ENCODE measurements around the gene NUDT13. TPM values are rescaled to one million over a fixed set of nuclear protein-coding genes. Genes with fewer than 3 reads are reported as not detected.
"Not testable (repeated sequence)": the region's sequence is repeated elsewhere in the genome, so short reads cannot be mapped to it uniquely, and the experiment has no call there.

NUDT13 gene
- total RNA-seq, 2 donors from 2014 or later = 0.97 to 1.6 TPM

DNA sequence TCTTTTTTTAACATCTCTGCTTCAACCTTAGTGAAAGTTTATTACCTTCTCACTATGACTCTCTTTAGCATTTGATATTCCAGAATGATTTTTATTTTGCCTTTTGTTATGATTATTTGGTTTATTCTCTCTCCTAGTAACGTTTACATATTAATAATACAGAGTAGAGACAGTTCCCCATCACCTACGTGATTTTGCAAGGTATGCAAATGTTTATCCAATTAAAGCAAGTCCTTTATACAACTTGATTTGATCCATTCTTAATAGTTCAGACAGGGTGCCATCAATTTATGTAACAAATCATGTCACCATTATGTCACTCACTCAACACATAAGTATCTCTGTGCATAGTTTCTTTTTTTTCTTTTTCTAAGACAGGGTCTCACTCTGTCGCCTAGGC is 31.3 kb downstream of the NUDT13 start:
- H3K27ac ChIP-seq = no peak overlapping the region
- 87% methylated on average over 3 of the region's 3 CpGs for WGBS
- TF ChIP-seq POLR2A (IDR thresholded peaks at IDR 0.05) = no peak
- TF ChIP-seq POLR2AphosphoS5 (IDR thresholded peaks at IDR 0.05) = no peak
- TF ChIP-seq, protein P1, sequence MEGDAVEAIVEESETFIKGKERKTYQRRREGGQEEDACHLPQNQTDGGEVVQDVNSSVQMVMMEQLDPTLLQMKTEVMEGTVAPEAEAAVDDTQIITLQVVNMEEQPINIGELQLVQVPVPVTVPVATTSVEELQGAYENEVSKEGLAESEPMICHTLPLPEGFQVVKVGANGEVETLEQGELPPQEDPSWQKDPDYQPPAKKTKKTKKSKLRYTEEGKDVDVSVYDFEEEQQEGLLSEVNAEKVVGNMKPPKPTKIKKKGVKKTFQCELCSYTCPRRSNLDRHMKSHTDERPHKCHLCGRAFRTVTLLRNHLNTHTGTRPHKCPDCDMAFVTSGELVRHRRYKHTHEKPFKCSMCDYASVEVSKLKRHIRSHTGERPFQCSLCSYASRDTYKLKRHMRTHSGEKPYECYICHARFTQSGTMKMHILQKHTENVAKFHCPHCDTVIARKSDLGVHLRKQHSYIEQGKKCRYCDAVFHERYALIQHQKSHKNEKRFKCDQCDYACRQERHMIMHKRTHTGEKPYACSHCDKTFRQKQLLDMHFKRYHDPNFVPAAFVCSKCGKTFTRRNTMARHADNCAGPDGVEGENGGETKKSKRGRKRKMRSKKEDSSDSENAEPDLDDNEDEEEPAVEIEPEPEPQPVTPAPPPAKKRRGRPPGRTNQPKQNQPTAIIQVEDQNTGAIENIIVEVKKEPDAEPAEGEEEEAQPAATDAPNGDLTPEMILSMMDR (IDR thresholded peaks at IDR 0.05) = no peak
- H3K27me3 ChIP-seq (replicated peaks; ENCODE audit: insufficient read depth) = no peaks in the 10 kb centered on the region
- intact Hi-C loops (cut with DNase I) = no loop called here
- peaks cover 0 to 3% of the 10 kb centered on the region in 2 donors for H3K36me3 ChIP-seq
- H3K4me1 ChIP-seq (replicated peaks) = no peaks in the 10 kb centered on the region
- H3K4me3 ChIP-seq = no peak overlapping the region
- DNase-seq (ENCODE audit: low spot score) = no peak
- H3K9me3 ChIP-seq = no peaks in the 10 kb centered on the region

DNA sequence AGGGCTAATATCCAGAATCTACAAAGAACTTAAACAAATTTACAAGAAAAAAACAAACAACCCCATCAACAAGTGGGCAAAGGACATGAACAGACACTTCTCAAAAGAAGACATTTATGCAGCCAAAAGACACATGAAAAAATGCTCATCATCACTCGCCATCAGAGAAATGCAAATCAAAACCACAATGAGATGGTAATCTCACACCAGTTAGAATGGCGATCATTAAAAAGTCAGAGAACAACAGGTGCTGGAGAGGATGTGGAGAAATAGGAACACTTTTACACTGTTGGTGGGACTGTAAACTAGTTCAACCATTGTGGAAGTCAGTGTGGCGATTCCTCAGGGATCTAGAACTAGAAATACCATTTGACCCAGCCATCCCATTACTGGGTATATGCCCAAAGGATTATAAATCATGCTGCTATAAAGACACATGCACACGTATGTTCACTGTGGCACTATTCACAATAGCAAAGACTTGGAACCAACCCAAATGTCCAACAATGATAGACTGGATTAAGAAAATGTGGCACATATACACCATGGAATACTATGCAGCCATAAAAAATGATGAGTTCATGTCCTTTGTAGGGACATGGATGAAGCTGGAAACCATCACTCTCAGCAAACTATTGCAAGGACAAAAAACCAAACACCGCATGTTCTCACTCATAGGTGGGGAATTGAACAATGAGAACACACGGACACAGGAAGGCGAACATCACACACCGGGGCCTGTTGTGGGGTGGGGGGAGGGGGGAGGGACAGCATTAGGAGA is 40.6 kb downstream of the NUDT13 start:
- intact Hi-C loops (cut with DNase I); H3K27ac ChIP-seq; H3K4me1 ChIP-seq (replicated peaks); DNase-seq (ENCODE audit: low spot score); H3K27me3 ChIP-seq (replicated peaks; ENCODE audit: insufficient read depth); H3K9me3 ChIP-seq; H3K4me3 ChIP-seq; H3K36me3 ChIP-seq: not testable (repeated sequence)
- 97% methylated on average over 8 of the region's 8 CpGs for WGBS

DNA sequence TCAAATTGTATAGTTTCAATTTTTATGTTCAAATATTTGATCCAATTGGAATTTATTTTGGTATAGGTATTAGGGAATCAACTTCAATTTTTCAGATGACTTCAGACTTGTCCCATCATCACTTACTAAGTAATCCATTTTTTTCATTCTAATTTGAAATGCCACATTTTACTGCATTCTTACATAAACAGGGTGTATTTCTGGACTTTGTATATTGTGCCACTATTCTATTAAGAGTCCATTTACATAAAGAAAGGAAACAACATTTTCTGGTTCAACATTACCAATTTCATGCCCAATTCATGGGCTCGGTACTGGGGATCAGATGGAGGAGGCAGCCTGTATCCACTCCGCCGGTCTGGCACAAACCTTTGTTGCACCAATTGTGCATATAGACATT is 41.8 kb downstream of the NUDT13 start:
- Histone ChIP-seq H3K27me3 (replicated peaks; ENCODE audit: insufficient read depth) (no peaks in the 10 kb centered on the region), H3K36me3 (peaks cover 0 to 6% of the 10 kb centered on the region in 2 donors), H3K4me3 (no peak overlapping the region), H3K27ac (no peak overlapping the region), H3K9me3 (no peaks in the 10 kb centered on the region), H3K4me1 (replicated peaks) (no peaks in the 10 kb centered on the region)
- intact Hi-C loops (cut with DNase I) = no loop called here
- WGBS = 100% methylated on average over 3 of the region's 3 CpGs
- TF ChIP-seq POLR2AphosphoS5 (IDR thresholded peaks at IDR 0.05) (no peak), POLR2A (IDR thresholded peaks at IDR 0.05) (no peak)
- TF ChIP-seq, protein P1 (IDR thresholded peaks at IDR 0.05) = no peak
- DNase-seq (ENCODE audit: low spot score) = no peak

DNA sequence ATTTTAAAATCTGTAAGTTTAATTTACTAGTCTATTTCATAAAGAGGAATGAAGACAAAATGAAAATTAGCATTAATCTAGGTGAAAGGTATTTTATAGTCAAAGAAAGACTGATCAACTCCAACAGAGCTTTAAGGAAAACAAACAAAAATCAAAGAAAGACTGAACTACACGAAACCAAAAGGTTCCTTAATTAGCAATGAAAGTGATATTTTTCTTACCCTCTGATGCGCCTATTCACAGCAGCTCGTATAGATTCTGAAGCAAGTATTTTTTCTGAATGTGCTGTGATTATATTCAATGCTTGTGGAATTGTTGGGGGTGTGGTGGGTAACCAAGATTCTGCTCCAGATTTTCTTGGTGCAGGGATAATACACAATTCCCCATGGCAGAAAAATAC is 45.8 kb downstream of the NUDT13 start:
- H3K36me3 ChIP-seq = peaks cover 0 to 6% of the 10 kb centered on the region in 2 donors

DNA sequence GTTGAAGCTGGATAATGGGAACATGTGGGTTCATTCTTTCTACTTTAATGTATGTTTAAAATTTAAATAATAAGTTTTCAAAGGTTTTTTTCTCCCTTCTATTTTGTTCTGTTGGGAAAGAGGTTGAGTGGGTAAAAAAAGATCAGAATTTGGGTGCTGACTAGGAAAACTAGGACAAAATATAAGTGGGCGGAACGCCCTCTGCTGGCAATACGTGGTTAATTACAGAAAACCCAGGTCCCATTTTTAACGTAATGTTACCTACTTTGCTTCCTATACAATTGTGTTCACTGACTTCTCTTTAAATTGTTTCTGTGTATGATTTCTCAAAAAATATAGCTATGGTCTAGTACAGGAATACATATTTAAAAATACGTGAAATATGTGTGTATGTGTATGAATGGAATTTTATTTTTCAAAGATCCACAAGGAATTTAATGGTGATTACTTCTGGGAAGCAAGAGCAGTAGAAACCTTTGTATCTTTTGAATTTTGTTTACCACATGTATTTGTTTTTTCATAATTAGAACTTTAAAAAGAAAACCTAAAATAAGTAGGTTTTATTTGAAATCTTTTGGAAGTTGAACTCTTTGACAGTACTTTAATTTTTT is 48.9 kb downstream of the NUDT13 start:
- H3K4me1 ChIP-seq (replicated peaks) = no peaks in the 10 kb centered on the region
- intact Hi-C loops (cut with DNase I) = loop anchor here (5.0 kb wide), 1 partner anchor 797 kb away; no protein-coding TSS in a partner anchor
- H3K27me3 ChIP-seq (replicated peaks; ENCODE audit: insufficient read depth) = no peaks in the 10 kb centered on the region
- H3K27ac ChIP-seq = no peak overlapping the region
- peak; percentile 37 for DNase-seq (ENCODE audit: low spot score)
- TF ChIP-seq POLR2A (IDR thresholded peaks at IDR 0.05) (no peak), POLR2AphosphoS5 (IDR thresholded peaks at IDR 0.05) (peak; percentile 27)
- TF ChIP-seq, protein P1 (IDR thresholded peaks at IDR 0.05) = peak; percentile 26 to 73 (median 64)
- H3K9me3 ChIP-seq = no peaks in the 10 kb centered on the region
- H3K36me3 ChIP-seq = peaks cover 0 to 6% of the 10 kb centered on the region in 2 donors
- H3K4me3 ChIP-seq = no peak overlapping the region
- 11% methylated on average over 5 of the region's 5 CpGs for WGBS

More for the DNA sequence above, 45.8 kb downstream of the NUDT13 start:
- Histone ChIP-seq H3K4me3 (no peak overlapping the region), H3K4me1 (replicated peaks) (no peaks in the 10 kb centered on the region), H3K27ac (no peak overlapping the region), H3K27me3 (replicated peaks; ENCODE audit: insufficient read depth) (no peaks in the 10 kb centered on the region), H3K9me3 (no peaks in the 10 kb centered on the region)
- WGBS = 83% methylated on average over 3 of the region's 3 CpGs
- DNase-seq (ENCODE audit: low spot score) = no peak
- intact Hi-C loops (cut with DNase I) = loop anchor here (5.0 kb wide), 1 partner anchor 794 kb away; no protein-coding TSS in a partner anchor
- TF ChIP-seq POLR2A (IDR thresholded peaks at IDR 0.05) (no peak), POLR2AphosphoS5 (IDR thresholded peaks at IDR 0.05) (no peak)
- TF ChIP-seq, protein P1 (IDR thresholded peaks at IDR 0.05) = no peak
